ENCODE data around the gene GPAT3.

- TF ChIP-seq CTCF (IDR thresholded peaks at IDR 0.05) (no peak), POLR2A (IDR thresholded peaks at IDR 0.05) (no peak)
These were observed 46.1 kb upstream of the GPAT3 start for GRCh38 chr4:83489711-83490326.

Data from heart left ventricle (tissue), 13 donors.